HEK293T (cell line): ENCODE data around the gene KCNT1.

ENCODE experiments used
- BHLHE40 ChIP-seq: fragments of 450-650 bp; IDR thresholded peaks from 2 replicates; pipeline ENCODE4 v1.6.1; 2016; ENCODE audit warnings: mild to moderate bottlenecking, moderate library complexity, borderline replicate concordance
- CTBP1 ChIP-seq: fragments of 450-650 bp; IDR thresholded peaks from 2 replicates; pipeline ENCODE4 v1.6.1; 2016; ENCODE audit warnings: borderline replicate concordance
- FOXA1 ChIP-seq: fragments of 450-650 bp; IDR thresholded peaks from 2 replicates; pipeline ENCODE4 v1.6.1; 2016; ENCODE audit warnings: mild to moderate bottlenecking
- FOXM1 ChIP-seq: fragments of 450-650 bp; IDR thresholded peaks from 2 replicates; pipeline ENCODE4 v1.6.1; 2017; ENCODE audit warnings: mild to moderate bottlenecking, borderline replicate concordance
- HDGF ChIP-seq: fragments of 450-650 bp; IDR thresholded peaks from 2 replicates; pipeline ENCODE4 v1.6.1; 2017; ENCODE audit warnings: antibody characterized with exemption, borderline replicate concordance

DNA sequence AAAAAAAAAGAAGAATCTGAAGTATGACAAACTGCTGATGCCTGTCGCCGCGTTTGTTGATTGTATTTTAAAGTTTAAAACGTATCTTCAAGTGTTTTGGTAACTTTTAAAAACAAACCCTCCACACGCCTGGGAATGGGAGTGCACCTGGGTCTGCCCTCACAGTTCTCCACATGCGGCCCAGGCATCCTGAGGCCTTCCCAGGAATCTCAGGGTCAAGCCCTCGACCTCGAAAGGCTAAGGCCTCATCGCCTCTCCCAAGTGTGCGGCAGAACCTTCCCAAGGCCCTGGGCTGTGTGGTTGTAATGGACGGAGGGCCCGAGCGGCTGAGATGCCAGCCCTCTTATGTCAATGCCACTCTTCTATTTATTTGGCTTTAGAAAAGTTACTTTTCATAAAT, 111.0 kb downstream of the KCNT1 start:
- no peak for TF ChIP-seq BHLHE40
- no peak for TF ChIP-seq FOXM1
- TF ChIP-seq HDGF: no peak
- no peak for TF ChIP-seq CTBP1
- no peak for TF ChIP-seq FOXA1
